GM18498 (cell line): ENCODE results near the gene GBE1.

Experiments
- ATAC-seq: cut with Tn5 transposase; IDR thresholded peaks from one replicate; pipeline ENCODE4 v1.9.1; 2021; ENCODE audit warnings: mild to moderate bottlenecking, moderate library complexity; ENCODE audit not compliant: unreplicated experiment

The GBE1 gene

GRCh38 chr3:81476692-81477091 is 284.8 kb downstream of the GBE1 start:
- ATAC-seq = no peak

GRCh38 chr3:81472600-81473362 is 288.7 kb downstream of the GBE1 start:
- no peak for ATAC-seq

- ATAC-seq = no peak
These were observed 290.7 kb downstream of the GBE1 start for GRCh38 chr3:81470524-81471278.

DNA sequence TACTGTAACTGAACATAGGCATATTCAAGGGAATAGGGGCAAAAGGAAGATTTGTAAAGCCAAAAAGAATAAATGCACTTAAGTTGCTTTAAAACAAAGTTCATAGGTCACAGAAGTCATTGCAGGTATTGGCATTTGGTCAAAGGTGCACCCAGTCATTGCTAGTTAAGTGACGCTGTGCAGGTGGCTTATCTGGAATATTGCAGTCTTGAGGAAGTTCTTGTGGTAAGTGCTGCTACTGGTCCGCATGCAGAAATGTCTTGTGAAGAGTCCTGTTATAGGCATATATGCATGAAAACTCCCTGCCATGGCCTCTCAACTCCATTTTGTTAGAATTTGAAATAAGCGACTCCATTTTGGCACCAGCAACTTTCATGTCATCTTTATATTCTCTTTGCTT is 293.1 kb downstream of the GBE1 start:
- ATAC-seq = no peak

DNA sequence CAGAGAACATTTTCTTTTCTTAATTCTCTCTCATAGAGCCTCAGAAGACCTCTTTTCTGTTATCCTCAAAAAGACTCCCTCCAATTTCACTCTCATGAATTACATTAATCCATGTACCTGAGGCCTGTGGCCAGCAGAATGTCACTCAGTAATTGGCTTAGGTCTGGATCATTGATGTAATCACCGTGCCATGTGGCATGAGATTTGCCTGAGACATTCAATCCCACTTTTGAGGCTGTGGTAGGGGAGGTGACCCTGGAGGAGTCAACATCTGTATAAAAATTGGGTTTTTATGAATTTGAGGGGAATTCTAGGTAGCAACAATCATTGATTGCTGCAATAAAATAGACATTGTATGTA is 295.3 kb downstream of the GBE1 start:
- no peak for ATAC-seq

DNA sequence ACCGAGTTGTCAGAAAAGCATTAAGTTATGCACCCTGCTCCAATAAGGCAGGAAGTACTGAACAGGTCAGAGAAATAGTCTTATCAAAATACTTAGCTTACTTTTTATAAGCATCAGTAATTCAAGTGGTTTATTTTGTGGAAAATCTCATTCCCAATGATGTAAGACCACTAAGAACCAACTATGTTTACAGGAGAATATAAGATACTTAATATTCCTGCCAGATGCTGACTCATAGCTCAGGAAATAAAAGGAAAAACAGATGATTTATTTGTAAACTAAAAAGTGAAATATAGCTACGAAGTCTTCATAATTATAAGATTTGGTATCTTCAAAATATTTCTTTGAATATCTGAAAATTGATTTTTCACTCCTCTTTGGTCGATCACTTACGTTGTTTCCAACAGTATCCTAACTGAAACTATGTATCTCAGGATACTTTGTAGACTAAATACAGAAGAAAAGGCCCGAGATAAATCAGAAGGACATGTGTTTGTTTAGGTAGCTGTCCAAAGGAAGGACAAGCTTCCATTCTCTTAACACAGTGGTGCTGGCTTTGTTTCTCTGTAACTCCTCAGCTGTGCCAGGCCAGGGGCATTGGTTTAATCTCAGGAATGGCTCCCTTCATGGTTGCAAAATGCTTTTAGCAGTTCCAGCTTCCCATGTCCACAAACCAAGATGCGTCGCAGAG is 295.8 kb downstream of the GBE1 start:
- ATAC-seq = no peak

GRCh38 chr3:81463781-81464180 is 297.7 kb downstream of the GBE1 start:
- ATAC-seq = no peak

DNA sequence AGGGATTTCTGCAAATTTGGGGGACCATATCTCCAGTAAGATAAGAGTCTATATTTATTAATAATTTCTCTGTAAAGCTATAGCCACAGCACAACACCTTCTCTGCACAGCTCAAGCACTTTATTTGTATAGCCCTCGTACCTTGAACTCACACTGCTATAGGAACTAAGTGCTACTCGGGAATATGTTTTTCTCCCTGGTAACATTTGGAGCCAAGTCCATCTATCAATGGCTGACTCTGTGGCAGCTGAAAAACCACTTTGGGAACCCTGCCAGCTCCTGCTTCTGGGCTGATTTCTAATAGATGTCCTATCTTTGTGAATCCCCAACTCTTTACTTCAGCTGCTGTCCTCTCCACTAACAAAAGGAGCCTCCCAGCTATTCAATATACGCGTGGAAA is 298.5 kb downstream of the GBE1 start:
- ATAC-seq = no peak

GRCh38 chr3:81459733-81460132 is 301.7 kb downstream of the GBE1 start:
- no peak for ATAC-seq

- no peak for ATAC-seq
These were observed 309.0 kb downstream of the GBE1 start for GRCh38 chr3:81452418-81452817.

DNA sequence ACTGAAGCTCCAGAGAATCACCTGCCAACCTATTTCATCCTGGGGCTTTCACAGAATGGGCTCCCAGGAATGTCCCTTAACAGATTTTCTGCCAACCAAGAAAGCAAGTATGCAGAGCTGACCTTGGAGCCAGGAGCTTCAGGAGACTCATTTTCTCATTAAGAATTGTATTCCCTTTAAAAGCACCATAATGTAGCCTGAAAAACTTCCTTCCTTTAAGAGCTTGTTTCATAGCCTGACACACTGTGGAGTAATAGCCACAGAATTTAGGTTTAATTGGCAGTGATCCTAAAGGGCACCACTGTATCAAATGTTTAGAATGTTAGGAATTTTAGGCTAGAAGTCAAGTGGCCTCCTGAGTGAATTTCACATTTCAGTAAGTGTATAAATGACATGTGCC is 309.8 kb downstream of the GBE1 start:
- no peak for ATAC-seq

DNA sequence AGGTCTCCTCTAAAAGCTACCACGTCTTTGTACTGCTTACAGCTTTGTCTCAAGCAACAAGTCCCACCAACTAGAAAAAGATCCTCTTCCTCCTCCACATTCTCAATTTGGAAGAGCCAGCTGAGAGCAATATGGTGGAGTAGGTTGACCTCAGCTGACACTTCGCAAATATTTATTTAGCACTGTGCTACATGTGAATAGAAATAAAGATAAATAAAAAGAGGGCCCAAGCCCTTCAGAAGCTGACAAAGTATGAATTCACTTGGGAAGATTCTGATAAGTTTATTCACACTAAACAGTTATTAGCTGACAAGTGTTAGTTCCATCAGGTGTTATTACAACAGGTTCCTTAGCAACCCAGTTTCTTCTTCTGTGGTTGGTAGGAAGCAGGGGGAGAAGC is 310.3 kb downstream of the GBE1 start:
- no peak for ATAC-seq

- ATAC-seq = no peak
These were observed 314.6 kb downstream of the GBE1 start for GRCh38 chr3:81446806-81447205.

DNA sequence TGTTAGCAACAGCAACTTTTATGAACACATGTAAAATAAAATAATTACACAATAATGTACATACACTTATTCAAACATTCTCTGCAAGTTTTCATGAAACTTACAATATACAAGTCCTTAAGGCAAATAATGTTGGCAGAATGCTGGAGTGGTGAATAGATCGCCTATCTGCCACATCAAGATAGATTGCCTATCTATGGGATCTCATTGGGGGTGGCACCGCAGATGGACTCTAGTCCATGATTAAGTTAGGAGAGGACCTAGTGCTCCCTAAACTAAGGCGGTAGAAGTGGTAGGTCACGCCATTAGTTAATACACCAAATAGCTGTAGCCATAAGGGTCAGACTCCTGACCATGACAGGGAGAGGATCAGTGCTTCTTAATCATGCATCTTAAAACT is 315.7 kb downstream of the GBE1 start:
- no peak for ATAC-seq

DNA sequence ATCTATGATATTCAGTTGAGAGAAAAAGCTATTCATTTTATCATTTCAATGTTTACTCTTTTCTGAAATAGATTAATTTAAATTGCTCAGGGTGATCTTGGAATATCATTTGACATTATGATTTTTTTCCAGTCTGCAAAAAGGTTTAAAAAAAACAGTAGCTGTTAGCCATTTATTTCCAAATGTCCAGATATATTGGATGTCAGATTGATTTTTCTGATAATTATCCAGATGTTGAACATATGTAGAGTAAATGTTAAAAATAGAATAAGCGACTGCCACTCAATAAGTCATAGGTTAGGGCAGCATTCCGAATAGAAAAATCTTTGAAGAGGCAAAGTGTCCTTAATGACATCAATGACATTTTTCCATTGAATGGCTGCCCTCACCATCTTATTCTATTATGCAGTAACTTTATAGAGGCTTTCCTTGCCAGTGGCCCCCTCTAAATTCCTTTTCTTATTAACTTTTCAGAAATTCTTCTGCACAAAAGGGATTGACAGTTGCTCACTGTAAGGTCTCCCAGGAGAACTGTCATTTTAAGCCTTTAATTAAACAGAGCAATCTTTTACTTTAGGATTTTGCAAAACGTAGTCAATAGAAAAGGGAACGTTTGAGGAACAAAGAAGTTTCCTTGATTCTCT is 316.5 kb downstream of the GBE1 start:
- no peak for ATAC-seq

DNA sequence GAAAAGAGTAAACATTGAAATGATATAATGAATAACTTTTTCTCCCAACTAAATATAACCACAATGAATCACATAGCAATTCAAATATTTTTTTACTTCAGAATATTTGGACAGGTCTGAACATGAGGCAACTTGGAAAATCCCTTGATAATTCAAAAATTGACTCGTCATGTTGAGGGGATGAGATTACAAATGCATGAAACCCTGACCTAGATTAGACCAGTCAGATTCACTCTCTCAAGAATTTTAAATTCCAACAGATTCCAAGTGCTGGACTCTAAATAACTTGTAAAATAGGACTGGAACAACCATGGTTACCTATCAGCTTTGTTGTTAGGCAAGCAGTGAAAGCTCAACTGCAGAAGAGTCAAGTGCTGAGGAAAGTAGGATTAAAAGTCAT is 317.5 kb downstream of the GBE1 start:
- no peak for ATAC-seq

DNA sequence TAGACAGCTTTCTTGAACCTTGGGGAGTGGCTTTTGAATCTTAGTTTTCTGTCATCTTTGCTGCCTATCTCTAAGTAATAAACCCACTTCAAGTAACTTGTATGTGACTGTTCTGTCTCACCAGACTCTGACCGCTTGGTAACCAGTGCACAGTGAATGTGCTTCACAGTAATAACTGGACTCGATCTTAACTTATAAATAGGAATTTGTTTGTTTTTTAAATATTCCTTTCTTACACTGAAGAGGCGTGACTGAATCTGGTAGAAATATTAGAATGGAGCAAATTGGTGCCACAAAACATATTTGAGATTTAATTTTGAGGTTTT is 318.0 kb downstream of the GBE1 start:
- no peak for ATAC-seq

DNA sequence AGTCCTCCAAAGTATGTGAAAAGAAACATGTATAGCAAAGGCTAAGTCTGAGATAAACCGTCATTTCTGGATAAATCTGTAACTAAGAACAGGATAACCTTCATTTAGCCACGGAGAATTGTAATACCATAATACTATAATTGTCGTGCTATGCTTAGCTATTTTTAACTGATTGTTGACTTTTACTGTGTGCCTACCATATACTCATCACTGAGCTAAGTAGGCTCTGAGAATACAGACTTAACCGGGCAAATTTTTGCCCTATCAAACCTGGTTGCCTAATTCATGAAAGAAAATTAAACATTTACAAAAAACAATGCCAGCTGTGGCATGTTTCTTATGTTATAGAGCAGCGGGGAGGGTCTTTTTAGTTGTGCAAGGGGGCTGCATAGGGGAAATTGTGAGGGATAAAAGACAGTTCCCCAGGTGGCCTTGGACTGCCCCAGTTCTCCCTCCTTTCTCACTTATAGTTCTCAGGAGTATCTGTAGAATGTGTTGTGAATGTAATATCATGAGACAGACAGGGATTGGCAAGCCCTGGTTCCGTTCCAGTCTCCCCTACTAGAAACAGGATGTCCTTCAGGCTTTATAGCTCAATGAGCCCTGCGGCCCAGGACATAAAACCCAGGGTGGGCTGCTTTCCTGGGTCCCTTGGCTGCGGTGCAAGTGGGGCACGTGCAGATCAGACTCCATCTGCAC is 318.5 kb downstream of the GBE1 start:
- no peak for ATAC-seq

GRCh38 chr3:81440661-81441060 is 320.8 kb downstream of the GBE1 start:
- ATAC-seq = no peak
